Measurements from ENCODE around the gene RNF43. TPM values are rescaled to one million over a fixed set of nuclear protein-coding genes. Genes with fewer than 3 reads are reported as not detected.

The RNF43 gene
- total RNA-seq, 1 experiment from 2014 or later, result 42.2 TPM

DNA sequence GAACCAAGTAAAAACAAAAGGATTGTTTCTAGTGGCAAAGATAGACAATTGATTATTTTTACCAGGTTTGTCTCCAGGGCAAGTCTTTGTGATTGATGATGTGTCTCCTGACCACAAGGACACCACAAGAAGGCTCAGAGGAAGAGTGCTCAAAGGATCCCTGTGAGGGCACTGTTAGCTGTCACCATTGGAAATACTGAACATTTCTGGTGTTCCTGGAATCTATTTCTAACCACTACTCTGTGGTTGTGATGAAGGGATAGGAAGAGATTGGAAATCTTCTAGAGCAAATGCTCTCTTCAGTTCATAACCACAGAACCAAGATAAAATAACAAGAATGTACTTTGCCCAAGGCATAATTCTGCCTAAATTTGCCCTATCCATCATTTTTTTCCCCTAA, 15.3 kb downstream of the RNF43 start (continued):
- TF ChIP-seq, protein P1, sequence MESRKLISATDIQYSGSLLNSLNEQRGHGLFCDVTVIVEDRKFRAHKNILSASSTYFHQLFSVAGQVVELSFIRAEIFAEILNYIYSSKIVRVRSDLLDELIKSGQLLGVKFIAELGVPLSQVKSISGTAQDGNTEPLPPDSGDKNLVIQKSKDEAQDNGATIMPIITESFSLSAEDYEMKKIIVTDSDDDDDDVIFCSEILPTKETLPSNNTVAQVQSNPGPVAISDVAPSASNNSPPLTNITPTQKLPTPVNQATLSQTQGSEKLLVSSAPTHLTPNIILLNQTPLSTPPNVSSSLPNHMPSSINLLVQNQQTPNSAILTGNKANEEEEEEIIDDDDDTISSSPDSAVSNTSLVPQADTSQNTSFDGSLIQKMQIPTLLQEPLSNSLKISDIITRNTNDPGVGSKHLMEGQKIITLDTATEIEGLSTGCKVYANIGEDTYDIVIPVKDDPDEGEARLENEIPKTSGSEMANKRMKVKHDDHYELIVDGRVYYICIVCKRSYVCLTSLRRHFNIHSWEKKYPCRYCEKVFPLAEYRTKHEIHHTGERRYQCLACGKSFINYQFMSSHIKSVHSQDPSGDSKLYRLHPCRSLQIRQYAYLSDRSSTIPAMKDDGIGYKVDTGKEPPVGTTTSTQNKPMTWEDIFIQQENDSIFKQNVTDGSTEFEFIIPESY (IDR thresholded peaks at IDR 0.05; ENCODE audit: extremely low read depth, insufficient replicate concordance, low read length), result no peak

GRCh38 chr17:58401287-58401686, 16.0 kb downstream of the RNF43 start:
- Histone ChIP-seq H3K27ac (ENCODE audit: low read depth, low read length) (peak overlapping the region; percentile 66; the same call in 1 of the 2 replicates), H2AFZ (ENCODE audit: low read depth, low read length, poor library complexity, severe bottlenecking) (no peak overlapping the region), H3K9me3 (ENCODE audit: control insufficient read depth in 1 of 2, insufficient read depth in 1 of 2, low read depth in 1 of 2, low read length in 2 of 2) (no peaks in the 10 kb centered on the region), H3K79me2 (ENCODE audit: insufficient read depth, low read length) (peaks cover 96% of the 10 kb centered on the region), H4K20me1 (ENCODE audit: insufficient read depth) (no peaks in the 10 kb centered on the region), H3K4me1 (ENCODE audit: control insufficient read depth in 1 of 2, insufficient read depth in 2 of 2, low read length in 2 of 2) (peaks cover 92 to 98% of the 10 kb centered on the region in 2 experiments), H3K36me3 (ENCODE audit: control insufficient read depth in 1 of 2, insufficient read depth in 2 of 2, low read length in 2 of 2) (no peaks in the 10 kb centered on the region; a peak in 1 of 4 replicates), H3K9me2 (ENCODE audit: insufficient read depth) (no peaks in the 10 kb centered on the region), H3K27me3 (ENCODE audit: insufficient read depth, low read length) (no peaks in the 10 kb centered on the region), H3K9ac (ENCODE audit: low read length) (no peak overlapping the region), H3K4me2 (ENCODE audit: low read length) (peak overlapping the region; percentile 59), H3K4me3 (replicated peaks in 1 of 2; ENCODE audit: low read depth in 1 of 2, low read length in 2 of 2) (no peak overlapping the region)
- ChIA-PET CTCF (no interaction called here), POLR2A (interaction anchor here (1.5 to 1.8 kb wide), 2 partner anchors 9 to 16 kb away, joined by 4 to 7 read pairs; partner anchors contain the start of gene RNF43), RAD21 (ENCODE audit: low non-redundant PET in 1 of 2, low total read pairs in 2 of 2, uncharacterized antibody in 2 of 2, unreplicated experiment in 2 of 2) (no interaction called here)
- TF ChIP-seq SP1 (IDR thresholded peaks at IDR 0.05; ENCODE audit: low read depth) (0 out of 2 replicates have a peak, but pooled peaks have one; percentile 23), JUND (IDR thresholded peaks at IDR 0.05) (0 out of 2 replicates have a peak, but pooled peaks have one; percentile 16), CTCF (IDR thresholded peaks at IDR 0.05 in 2 of 3, conservative IDR thresholded peaks at IDR 0.05 in 1 of 3; ENCODE audit: borderline replicate concordance in 1 of 3, insufficient read depth in 1 of 3, low read depth in 2 of 3, low read length in 2 of 3) (no peak)
- ATAC-seq, result no peak
- intact Hi-C loops (cut with micrococcal nuclease), result no loop called here
- no TSS peak for BruUV-seq (replicated peaks)
- DNase-seq (ENCODE audit: low read depth, low spot score), result no peak
